Measurements from ENCODE around the gene DENND1A.

DENND1A gene

DNA sequence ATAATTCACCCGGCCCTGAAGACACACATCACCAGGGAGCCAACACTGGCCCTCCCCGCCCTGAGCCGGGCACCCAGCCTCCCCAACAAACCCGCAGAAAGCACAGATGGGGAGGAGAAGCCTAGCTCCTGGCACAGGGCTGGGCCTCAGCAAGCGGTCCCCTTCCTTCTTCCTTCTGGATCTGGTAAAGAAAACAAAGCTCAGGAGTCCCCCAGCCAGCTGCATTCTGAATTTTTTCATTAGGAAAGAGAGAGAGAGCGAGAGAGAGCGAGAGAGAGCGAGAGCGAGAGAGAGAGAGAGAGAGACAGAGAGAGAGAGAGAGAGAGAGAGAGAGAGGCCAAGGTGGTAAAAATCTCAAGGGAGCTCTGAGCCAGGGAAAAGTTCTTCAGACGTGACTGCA, 378.2 kb downstream of the DENND1A start:
- DNase-seq, result no peak

- DNase-seq, result no peak
These were observed 379.1 kb downstream of the DENND1A start for GRCh38 chr9:123550797-123551196.

DNA sequence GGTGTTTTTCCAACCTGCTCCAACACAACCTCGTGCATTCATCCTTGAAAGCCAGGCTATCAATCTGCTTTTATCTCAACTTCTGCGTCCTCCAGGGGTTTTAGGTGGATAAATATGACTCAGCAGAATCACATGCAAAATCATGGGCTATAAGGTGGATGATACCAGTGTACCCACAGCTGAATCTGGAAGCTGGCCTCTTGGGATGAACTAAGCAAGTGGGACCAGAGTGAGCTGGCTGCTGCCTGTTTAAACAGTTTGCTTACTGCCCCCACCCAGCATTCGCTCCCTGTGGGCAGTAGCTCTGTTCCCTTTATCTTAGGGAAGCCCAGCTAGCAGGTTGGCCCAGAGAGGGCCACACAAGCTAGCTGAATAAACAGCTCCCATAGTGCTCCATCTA, 379.9 kb downstream of the DENND1A start:
- no peak for DNase-seq

GRCh38 chr9:123548741-123549545, 381.0 kb downstream of the DENND1A start:
- DNase-seq, result no peak

- DNase-seq, result no peak
These were observed 385.7 kb downstream of the DENND1A start for GRCh38 chr9:123544007-123544827.

DNA sequence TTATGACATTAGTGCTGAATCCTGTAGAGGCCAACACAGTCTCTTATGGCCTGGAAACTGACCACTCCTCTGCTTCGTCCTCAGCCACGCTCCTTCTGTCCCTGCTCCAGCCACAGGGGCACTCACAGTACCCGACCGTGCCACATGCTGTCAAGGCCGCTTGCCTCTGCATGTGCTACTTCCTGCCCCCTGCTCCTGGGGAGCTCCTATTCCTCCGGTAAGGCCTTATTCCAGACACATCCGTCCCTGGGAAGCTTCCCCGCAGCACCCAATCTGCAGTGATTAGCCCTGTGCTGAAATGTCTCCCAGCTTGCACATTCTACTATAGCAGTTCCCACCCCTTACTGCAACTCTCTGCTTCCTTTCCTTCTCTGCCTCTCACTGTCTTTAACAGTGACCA, 386.4 kb downstream of the DENND1A start:
- DNase-seq, result no peak

GRCh38 chr9:123542435-123543225, 387.3 kb downstream of the DENND1A start:
- DNase-seq, result no peak

GRCh38 chr9:123541411-123541810, 388.5 kb downstream of the DENND1A start:
- DNase-seq, result no peak

DNA sequence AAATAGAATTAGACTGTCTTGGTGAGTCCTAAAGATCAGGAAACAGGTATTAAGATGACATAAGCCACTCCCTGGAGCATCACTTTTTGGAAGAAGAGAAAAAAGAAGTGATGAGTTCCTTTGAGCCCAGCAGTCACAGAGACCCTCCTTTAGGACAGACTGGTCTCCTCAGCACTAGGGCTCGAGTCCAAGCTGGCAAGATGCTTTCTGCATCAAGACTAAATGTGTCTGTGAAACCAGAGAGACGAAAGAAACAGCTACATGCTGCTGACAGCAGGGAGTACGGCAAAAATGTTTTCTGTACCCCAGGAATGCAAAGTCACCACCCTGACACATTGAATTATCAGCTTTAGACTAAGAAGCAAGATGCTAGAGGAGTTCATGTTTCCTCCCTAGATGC, 389.5 kb downstream of the DENND1A start:
- DNase-seq, result no peak

DNA sequence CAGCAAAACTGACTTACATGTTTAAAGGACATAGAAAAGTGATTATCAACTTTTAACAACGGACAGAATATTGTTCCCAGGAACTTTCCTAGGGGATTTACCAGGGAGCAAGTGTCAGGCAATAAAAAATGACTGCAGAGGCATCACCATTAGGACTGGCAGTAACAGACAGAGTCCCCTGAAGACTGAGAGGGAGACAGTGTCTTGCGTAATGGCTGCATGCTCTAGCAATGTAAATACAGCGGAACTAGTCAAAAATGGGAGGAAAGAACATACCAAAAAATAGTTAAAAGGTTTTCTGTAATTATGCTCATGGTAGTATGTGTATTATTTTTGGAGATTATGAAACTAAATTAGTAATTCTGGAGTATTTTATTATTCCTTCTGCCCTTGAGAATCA, 392.1 kb downstream of the DENND1A start:
- no peak for DNase-seq

- no peak for DNase-seq
These were observed 393.5 kb downstream of the DENND1A start for GRCh38 chr9:123536455-123536868.

- no peak for DNase-seq
These were observed 395.6 kb downstream of the DENND1A start for GRCh38 chr9:123534336-123534735.

DNA sequence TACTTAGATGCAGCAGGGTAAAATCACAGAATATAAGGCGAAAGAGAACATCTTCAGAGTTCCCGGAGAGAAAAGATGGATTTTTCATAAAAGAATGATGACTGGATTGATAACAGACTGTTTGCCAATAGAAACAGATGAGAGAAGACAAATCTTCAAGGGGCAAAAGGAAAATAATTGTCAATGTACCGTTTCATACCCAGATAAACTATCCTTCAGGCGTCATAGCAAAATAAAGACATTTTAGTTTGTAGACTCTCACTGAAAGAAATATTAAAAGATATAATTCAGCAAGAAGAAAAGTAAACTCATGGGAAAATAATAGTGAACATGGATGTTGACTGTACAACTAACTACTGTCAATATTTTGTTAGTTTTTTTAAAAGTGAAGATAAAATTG, 399.7 kb downstream of the DENND1A start:
- DNase-seq, result no peak

DNA sequence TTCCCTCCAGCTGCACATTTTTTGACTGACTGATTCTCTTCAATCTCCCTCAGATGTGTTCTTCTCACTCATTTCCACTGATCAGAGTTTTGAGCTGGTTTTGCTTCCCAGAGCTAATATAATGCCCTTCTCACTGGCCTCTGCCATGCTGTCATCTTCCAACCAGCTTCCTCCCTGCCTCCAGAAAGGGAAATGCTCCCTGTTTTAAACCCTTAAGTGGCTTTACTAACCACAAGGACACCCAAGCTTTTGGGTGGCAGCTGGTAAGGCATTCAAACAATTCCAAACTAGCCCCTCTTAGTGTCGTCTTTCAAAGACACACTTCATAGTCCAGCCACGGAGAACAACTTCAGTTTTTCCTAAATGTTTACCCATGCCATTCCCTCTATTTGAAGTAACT, 401.4 kb downstream of the DENND1A start:
- DNase-seq, result no peak

GRCh38 chr9:123527981-123528380, 401.9 kb downstream of the DENND1A start:
- DNase-seq, result no peak

DNA sequence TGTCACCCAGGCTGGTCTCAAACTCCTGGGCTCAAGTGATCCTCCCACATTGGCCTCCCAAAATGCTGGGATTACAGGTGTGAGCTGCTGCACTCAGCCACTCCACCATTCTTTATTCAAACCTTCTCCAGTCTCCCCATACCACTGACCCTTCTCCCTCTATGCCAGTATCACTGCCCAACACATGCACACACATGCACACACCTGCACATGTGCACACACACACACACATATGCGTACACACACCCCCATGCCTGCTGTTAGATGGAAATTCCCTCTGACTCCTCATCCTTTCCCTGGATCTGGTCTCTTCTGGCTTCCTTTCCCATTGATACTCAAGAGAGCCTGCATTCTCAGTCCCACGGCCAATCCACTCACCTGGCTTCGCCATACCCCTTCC, 404.0 kb downstream of the DENND1A start:
- no peak for DNase-seq

DNA sequence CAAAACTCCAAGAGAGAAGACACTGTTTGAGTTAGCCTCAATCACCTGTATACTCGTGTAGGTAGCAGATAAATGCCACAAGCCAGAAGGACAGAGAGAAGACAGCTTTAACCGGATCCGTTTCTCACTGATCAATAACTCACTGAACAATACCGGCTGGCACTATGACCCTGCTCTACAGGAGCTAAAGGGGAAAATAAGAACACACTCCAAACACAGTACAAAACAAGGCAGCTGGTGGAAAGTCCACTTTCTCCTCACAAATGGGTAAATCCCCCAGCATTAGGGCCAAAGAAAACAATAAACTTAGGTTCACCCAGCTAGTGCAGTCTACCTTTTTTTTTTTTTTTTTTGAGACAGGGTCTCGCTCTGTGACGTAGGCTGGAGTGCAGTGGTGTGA, 404.5 kb downstream of the DENND1A start:
- DNase-seq, result no peak

DNA sequence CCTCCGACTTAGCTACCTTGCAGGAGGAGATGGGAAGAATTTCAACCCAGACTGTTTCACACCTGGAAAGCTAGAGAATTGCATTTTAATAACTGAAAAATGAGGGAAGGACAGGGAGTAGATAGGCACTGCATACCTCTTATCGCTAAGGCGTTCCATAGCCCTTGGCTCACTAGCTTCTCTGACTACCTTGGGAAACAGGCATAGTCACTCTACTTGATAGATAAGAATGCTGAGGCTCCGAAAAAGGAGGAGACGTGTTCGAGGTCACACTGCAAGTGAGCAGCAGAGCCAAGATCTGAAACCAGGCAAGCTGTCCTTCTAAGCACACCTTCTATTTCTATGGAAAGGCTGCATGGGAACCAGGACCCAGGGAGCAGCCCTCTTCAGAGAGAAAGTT, 405.1 kb downstream of the DENND1A start:
- DNase-seq, result no peak

DNA sequence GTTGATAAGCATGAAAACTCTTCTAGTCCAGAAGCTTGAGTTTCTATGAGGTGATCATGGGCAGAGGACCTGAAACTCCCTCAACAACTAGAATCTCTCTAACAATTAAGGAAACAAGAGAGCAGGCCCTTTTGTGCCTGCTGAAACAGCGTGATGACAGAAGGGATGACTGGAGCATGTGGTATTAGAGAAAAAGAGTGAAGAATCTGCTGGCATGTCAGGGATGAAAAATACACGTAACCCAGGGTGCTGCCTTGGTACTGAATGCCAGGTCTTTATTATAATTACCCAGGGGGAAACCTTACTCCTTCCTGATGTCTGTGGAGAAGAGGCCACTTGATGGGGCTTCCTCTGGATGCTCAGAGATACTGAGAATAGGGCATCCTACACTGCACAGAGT, 406.1 kb downstream of the DENND1A start:
- no peak for DNase-seq

DNA sequence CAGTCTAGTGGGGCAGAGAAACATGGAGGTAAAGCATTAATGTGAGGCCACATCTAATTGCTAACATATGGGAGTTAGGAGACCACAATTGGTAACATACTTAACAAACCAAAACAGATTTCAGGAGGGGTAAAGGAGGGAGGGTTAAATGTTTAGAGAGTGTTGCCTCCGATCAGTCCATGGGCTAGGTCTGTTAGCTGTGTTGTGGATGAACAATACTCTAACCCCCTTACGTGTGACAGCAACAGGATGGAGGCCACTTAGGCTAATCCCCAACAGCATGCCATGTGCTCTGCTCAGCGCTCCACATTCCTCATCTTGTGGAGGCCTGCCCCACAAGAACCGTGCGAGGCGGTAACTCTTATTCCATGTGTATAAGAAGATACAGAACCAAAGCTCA, 406.9 kb downstream of the DENND1A start:
- no peak for DNase-seq

- no peak for DNase-seq
These were observed 407.7 kb downstream of the DENND1A start for GRCh38 chr9:123522251-123522650.

DNA sequence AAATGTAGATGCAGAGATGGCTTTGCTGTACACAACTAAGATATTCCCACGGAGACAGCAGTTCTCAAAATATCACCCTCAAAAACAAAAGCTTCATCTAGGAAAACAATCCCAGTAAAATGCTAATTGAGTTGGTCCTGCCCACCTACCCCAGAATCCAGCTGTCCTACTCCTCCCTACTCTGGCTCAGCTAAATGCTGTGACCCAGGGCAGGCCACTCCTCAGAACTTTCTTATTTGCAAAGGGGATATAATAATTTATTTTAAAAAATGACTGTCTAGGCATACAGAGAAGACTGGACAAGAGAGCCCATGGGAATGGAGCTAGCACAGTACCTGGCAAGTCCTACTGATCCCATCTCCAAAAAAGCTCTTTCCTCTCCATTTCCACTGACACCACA, 411.6 kb downstream of the DENND1A start:
- DNase-seq, result no peak

DNA sequence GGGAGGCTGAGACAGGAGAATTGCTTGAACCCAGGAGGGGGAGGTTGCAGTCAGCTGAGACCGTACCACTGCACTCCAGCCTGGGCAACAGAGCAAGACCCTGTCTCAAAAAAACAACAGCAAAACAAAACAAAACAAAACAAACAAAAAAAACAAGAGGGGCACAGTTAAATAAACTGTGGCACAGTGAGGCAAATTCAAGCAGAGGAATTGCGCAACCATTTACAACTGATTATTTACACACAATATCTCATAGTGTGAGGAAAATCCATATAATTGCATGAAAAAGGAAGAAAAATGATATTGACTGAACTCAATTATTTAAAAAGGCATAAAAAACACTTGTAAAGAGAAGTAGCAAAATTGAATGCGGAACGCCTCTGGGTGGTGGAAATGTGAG, 412.4 kb downstream of the DENND1A start:
- no peak for DNase-seq

- no peak for DNase-seq
These were observed 415.2 kb downstream of the DENND1A start for GRCh38 chr9:123514766-123515165.
